ENCODE data around the gene NCAPG2.

The NCAPG2 gene

GRCh38 chr7:158606129-158606528 is 98.5 kb downstream of the NCAPG2 start:
- in situ Hi-C loops (cut with HindIII; ENCODE audit: low sequenced_read_pairs), result no loop called here

- in situ Hi-C loops (cut with HindIII; ENCODE audit: low sequenced_read_pairs), result no loop called here
Observed at GRCh38 chr7:158603773-158604755, 100.5 kb downstream of the NCAPG2 start.

GRCh38 chr7:158602905-158603772 is 101.5 kb downstream of the NCAPG2 start:
- in situ Hi-C loops (cut with HindIII; ENCODE audit: low sequenced_read_pairs), result no loop called here

GRCh38 chr7:158602041-158602440 is 102.6 kb downstream of the NCAPG2 start:
- in situ Hi-C loops (cut with HindIII; ENCODE audit: low sequenced_read_pairs), result no loop called here

DNA sequence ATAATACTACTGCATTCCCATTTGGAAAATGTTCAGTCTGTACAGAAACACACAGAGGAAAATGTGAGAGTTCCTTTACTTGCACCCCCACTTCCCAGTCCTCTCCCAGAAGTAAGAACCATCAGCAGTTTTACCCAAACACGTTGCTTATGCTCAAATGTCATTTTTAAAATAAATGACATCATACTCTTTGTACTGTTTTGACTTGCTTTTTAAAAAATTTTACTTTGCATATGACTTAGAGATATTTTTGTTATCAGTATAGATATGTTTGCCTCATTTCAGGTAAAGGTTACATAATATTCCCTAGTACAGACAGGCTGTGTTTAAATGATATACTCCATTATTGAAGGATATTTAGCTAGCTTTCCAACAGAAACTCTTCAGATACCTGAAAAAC is 103.5 kb downstream of the NCAPG2 start:
- in situ Hi-C loops (cut with HindIII; ENCODE audit: low sequenced_read_pairs), result no loop called here

DNA sequence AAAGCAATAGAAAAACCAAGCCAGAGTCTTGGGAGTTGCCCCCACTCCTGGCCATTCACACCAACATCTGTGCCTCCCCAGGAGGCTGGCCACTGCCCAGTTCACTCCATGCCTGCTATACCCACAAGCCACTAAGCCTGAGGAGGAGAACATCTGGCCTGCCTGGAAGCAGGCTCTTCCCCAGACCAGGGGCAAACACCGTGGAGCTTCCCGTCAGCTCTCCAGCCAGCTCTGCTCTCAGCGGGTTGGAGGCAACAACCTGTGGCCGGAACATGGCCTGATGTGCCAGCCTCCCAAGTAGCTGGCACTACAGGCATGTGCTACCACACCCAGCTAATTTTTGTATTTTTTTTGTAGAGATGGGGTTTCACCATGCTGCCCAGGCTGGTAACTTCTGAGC is 107.9 kb downstream of the NCAPG2 start:
- in situ Hi-C loops (cut with HindIII; ENCODE audit: low sequenced_read_pairs), result no loop called here

- in situ Hi-C loops (cut with HindIII; ENCODE audit: low sequenced_read_pairs), result no loop called here
Observed at GRCh38 chr7:158596309-158596708, 108.3 kb downstream of the NCAPG2 start.

DNA sequence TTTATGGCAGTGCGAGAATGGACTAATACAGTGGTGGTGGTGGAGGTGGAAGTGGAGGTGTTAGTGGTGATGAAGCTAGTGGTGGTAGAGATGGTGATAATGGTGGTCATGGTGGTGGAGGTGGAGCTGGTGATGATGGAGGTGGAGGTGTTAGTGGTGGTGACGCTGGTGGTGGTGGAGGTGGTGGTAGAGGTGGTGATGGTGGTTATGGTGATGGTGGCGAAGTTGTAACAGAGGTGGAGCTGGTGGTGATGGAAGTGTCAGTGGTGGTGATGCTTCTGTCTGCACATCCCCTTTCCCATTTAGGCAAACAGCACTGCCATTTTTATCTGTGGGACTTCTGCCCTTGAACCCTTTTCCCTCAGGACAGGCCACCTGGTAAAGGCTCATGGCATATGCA is 109.5 kb downstream of the NCAPG2 start:
- in situ Hi-C loops (cut with HindIII; ENCODE audit: low sequenced_read_pairs), result no loop called here

GRCh38 chr7:158592541-158592940 is 112.1 kb downstream of the NCAPG2 start:
- in situ Hi-C loops (cut with HindIII; ENCODE audit: low sequenced_read_pairs), result no loop called here

GRCh38 chr7:158591944-158592343 is 112.7 kb downstream of the NCAPG2 start:
- in situ Hi-C loops (cut with HindIII; ENCODE audit: low sequenced_read_pairs), result no loop called here

- in situ Hi-C loops (cut with HindIII; ENCODE audit: low sequenced_read_pairs), result no loop called here
Observed at GRCh38 chr7:158590181-158590530, 114.4 kb downstream of the NCAPG2 start.

DNA sequence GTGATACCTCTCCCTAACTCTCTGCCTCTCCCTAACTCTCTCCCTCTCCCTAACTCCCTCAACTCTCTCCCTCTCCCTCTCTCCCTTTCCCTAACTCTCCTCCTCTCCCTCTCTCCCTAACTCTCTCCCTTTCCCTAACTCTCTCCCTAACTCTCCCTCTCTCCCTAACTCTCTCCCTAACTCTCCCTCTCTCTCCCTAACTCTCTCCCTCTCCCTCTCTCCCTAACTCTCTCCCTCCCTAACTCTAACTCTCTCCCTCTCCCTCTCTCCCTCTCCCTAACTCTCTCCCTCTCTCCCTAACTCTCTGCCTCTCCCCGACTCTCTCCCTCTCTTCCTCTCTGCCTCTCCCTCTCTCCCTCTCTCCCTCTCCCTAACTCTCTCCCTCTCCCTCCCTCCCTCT is 115.0 kb downstream of the NCAPG2 start:
- in situ Hi-C loops (cut with HindIII; ENCODE audit: low sequenced_read_pairs), result no loop called here

- in situ Hi-C loops (cut with HindIII; ENCODE audit: low sequenced_read_pairs), result no loop called here
Observed at GRCh38 chr7:158588878-158589442, 115.6 kb downstream of the NCAPG2 start.

GRCh38 chr7:158588085-158588877 is 116.3 kb downstream of the NCAPG2 start:
- in situ Hi-C loops (cut with HindIII; ENCODE audit: low sequenced_read_pairs), result no loop called here

- in situ Hi-C loops (cut with HindIII; ENCODE audit: low sequenced_read_pairs), result no loop called here
Observed at GRCh38 chr7:158587162-158588084, 117.2 kb downstream of the NCAPG2 start, which contains the start of gene PTPRN2. Gene PTPRN2 (minus strand): TSS chr7:158587823.

GRCh38 chr7:158586499-158587161 is 118.0 kb downstream of the NCAPG2 start:
- in situ Hi-C loops (cut with HindIII; ENCODE audit: low sequenced_read_pairs), result no loop called here

DNA sequence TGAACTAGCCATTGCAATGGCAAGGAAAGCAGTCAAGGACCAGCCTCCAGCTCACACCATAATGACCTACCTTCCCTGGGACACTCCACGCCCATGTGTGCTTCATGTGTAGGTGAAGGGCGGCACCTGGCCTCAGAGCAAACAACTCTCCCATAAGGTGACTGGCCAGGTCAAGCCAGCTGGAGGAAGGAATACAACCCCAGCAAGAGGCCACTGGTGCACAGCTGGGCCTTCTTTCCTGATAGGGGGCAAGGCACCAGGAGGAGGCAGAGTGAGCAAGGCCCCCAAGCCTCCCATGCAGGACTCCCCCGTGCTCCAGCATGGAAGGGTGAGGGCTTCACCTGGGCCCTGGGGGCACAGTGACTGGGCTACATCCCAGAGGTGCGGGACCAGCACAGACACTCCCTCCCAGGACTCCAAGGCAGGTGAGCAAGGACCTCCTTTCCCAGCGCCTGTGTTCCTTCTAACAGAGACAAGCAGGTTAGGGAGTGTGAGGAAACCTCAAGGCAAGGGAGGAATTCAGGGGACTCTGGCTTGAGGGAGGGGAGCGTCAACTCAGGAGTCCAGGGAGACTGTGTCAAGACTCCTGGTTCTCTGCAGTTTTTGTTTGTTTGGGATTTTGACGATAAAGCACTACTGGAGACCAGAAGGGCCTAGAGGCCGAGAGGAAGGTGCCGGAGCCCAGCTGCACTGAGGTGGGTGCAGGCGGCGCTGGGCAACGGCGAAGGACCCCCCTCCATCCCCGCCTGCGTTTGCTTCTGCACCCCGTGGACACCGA is 118.7 kb downstream of the NCAPG2 start:
- in situ Hi-C loops (cut with HindIII; ENCODE audit: low sequenced_read_pairs), result no loop called here

- in situ Hi-C loops (cut with HindIII; ENCODE audit: low sequenced_read_pairs), result no loop called here
Observed at GRCh38 chr7:158584407-158584806, 120.2 kb downstream of the NCAPG2 start.
